SK-MEL-5 (cell line): Measurements from ENCODE around the gene HLA-F. TPM values are rescaled to one million over a fixed set of nuclear protein-coding genes. Genes with fewer than 3 reads are reported as not detected.

ENCODE experiments used
- DNase-seq: peaks from one replicate; pipeline ENCODE4 v3.0.0-alpha.2; 2016; ENCODE audit warnings: low read depth, low spot score
- in situ Hi-C: cut with HindIII; loops from 2 replicates; pipeline ENCODE4 v1.10.0; 2016; ENCODE audit warnings: low sequenced_read_pairs, high pct_unique_total_duplicates, low pct_unique_long_range_greater_than_20kb
- total RNA-seq: library from RNA; depleted of rRNA; stranded (reverse); fragments of >200 nt; shearing (Covaris generic); gene quantifications from 2 replicates; pipeline ENCODE4 v1.2.3, GENCODE V29; 2014

The HLA-F gene
- total RNA-seq, 1 experiment from 2014 or later = 28.0 TPM

DNA sequence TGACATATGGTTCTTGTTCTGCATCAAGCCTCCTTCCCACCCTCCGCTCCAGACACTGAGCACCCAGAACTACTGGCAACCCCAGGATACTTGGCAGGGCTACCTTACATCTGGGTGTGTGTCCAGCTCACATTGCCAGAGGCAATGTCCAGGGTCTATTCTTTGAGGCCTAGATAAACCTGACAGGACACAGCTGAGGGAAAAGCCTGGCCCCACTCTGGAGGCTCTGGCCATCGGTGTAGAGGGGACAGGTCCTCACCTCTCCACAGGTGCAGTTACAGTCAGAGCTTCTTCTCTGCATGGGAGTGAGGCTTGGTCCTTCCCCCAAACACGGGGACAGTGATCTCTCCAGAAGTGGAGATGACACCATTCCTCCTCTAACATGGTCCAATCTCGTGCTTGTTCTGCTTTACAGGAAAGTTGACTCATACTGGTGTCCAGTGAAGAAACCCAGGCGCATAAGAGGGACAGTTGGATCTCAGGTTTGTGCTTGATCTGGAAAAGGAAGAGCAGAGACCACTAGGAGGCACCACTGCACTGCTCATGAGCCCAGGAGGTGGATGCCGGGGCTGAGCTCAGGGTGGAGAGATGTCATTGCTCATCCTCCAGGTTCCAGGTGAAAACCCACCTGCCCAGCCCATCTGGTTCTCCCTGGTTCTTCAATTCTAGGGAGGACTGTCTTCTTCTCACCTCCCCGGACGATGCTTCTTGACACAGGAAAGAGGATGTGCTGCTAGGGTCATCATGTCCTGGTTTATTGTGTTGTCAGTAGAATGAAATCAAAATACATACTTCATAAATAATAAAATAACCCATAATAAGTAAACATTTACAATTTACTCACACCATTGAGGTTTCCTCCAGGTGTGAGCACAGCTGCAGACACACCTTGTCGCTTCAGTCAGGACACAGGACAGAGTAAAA is 14.7 kb downstream of the HLA-F start:
- peak; percentile 77 for DNase-seq
- in situ Hi-C loops = no loop called here

DNA sequence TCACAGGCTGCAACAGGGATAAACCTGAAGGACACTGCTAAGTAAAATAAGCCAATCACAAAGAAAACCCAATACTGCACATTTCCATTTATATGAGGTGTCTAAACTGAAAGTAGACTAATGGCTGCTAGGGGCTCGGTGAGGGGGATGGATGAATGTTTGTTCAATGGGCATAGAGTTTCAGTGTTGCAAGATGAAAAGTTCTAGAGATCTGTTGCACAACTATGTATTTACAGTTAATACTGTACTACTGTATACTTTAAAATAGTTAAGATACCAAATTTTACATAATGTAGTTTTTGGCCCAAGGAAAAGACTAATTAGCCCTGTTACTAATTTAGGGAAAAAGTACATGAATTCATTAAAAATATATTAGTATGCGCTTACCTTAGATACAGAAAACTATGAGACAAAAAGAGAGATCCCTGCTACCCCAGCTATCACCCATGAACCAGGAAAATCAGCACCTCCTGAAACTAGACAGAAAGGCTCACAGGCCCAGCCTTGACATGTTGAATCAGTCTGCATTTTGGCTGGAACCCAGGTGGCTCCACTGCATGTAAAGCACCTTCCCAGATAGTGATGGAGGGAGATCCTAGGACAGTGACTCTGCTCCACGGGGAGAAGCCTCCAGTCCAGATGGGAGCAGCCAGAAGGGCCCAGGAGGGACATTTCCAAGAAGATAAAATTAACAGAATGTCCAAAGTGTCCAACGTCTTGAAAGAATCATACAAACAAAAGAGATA is 16.1 kb downstream of the HLA-F start:
- no peak for DNase-seq
- in situ Hi-C loops = no loop called here

DNA sequence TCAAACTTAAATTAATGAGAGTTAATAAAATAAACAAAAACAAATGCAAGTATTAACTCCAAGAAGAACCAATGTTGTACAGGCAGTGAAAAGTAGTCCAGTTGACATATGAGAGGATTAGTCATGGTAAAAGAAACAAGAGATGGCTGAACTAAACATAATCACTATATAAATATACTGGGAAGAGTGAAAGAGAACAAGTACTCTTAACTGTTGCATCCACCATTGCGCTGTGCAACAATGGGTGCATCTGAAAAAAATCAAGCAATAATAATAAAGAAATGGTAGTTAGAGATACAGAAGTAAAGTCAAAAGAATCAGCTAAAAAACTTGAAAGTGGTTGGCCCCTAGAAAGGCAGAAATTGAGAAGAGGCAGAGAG is 16.6 kb downstream of the HLA-F start:
- DNase-seq = no peak
- in situ Hi-C loops = no loop called here

DNA sequence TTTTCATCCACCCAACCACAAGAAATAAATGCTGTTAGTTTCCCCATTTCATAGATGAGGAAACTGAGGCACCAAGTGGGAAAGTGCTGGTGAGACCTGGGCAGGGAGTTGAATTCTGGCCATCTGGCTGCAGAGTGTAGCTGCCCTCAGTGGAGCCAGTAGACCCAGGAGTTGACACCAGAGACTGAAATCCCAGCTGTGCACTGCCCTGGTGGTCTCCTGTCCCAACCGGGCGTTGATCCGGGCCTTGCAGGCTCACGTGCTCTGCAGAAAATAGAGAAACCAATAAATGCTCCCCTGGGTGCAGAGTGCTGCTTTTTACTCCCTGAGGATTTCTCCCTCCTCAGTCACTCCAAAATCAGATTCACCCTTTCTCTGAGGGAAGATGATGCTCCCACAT is 18.4 kb downstream of the HLA-F start:
- DNase-seq = no peak
- in situ Hi-C loops = no loop called here

DNA sequence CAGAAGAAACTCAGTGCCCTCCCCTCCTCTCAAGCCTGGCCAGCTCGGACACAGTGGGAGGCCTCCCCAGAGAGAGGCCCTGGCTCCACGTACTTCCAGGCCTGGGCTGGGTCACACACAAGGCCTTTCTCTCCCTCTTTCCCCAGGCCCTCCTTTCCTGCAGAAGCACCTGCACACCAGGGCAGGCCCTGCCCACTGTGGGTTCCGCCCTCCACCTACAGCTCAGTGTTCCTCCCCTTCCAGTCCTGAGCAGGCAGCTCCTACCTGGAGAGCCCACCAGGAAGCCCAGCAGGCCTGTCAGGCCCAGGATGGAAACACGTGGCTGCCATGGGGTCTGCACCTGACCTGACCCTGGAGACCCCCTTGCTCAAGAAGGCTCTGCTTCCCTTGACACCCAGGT is 18.9 kb downstream of the HLA-F start:
- DNase-seq = no peak
- in situ Hi-C loops = no loop called here

DNA sequence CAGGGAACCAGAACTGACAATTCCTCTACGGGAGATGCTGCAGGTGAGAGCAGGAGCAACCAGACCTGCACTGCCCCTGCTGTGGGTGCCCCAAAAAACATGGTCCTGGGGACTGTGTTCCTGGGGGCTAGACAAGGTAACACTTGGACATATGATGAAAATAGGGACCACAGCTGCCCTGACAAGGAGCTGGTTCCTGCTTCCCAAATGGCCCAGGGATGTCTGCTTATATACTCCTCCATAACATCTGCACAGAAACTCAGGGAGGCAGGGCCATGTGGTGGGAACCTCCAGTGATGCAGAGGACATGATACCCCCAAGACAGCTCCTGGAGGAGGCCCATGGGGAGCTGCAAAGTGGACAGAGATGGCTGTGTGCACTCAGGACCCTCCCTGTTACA is 19.8 kb downstream of the HLA-F start:
- in situ Hi-C loops = no loop called here

DNA sequence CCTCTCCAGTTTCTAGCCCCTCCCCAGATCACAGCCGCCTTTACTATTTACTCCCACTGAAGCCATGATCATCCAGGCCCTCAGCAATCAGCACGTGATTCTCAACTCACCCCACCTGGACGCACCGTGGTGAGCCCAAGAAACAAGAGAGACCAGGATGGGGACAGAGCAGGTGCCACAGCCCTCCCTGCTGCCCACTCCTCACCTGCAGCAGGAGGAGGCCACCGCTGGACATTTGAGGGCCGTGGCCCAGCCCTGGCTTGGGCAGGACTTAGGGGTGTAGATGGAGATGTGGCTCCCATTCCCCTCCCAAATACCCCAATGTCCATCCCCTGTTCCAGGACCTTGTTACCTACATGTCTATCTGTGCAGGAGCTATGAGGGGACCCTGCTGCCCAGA is 20.3 kb downstream of the HLA-F start:
- in situ Hi-C loops = no loop called here
- no peak for DNase-seq

More for the DNA sequence above, 19.8 kb downstream of the HLA-F start:
- no peak for DNase-seq

DNA sequence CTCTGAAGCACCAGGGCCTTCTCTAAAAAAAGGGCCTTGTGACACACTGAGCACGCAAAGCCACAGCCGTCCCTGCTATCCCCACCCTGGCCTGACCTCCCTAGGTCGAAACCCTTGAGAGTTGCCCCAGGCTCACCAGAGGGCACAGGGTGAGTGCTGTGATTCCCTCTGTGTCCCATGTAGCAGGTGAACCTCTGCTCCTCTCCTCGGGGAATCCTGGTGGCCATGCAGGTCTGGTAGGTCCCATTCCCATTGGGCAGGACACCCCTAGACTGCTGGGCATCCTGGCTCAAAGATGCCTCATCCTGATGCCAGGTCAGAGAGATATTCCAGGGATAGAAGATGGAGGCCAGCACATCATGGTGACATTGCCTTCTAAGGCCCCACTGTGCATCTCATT is 20.9 kb downstream of the HLA-F start:
- in situ Hi-C loops = no loop called here

GRCh38 chr6:29744621-29745020 is 21.4 kb downstream of the HLA-F start:
- in situ Hi-C loops = no loop called here
- no peak for DNase-seq

More for the DNA sequence above, 20.9 kb downstream of the HLA-F start:
- no peak for DNase-seq

GRCh38 chr6:29745386-29745785 is 22.2 kb downstream of the HLA-F start:
- no peak for DNase-seq
- in situ Hi-C loops = no loop called here

GRCh38 chr6:29745855-29746449 is 22.7 kb downstream of the HLA-F start:
- in situ Hi-C loops = no loop called here

GRCh38 chr6:29746846-29747687 is 23.8 kb downstream of the HLA-F start:
- in situ Hi-C loops = no loop called here
- no peak for DNase-seq

More at GRCh38 chr6:29745855-29746449, 22.7 kb downstream of the HLA-F start:
- no peak for DNase-seq

- DNase-seq = no peak
- in situ Hi-C loops = no loop called here
These were observed 24.5 kb downstream of the HLA-F start for GRCh38 chr6:29747688-29748250.

DNA sequence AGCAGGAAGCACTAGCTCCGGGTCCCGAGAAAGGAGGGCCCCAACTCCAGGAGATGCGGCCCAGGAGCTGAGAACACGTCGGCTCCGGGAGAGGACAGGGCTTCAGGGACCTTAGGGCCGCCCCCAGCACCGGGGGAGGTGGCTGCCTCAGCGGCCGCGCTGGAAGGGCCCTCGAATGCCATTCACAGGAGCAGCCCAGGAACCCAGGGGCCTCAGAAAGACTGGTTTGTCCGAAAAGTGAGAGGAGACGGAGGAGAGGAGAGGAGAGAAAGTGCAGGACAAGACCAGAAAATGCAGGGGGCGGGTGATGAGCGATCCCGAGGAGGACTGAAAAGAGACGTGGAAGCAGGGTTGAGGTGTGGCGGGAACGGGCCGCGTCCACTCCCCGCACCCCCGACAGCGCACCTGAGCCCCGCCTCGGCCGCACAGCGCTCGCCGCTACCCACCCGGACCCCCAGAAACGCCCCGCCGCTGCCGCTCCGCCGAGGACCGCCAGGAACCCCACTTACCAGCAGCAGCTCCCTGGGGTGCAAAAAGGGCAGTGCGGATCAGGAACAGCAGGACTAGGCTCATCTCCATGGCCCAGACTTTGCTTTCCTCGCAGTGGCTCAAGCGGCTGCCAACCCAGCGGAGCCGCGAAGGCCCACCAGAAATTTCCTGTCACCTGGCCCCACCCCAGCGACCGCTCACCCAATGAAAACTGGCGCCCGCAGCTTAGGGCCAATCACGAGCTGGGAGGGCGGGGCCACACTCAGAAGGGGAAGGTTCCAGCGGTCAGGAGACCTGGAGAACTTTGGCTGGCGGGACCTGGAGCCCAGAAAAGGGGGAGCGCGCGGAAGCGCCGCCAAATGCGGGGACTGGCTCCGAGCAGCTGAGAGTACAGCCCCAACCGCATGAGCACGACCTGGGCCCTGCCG is 25.4 kb downstream of the HLA-F start:
- DNase-seq = peak; percentile 91
- in situ Hi-C loops = no loop called here

GRCh38 chr6:29749308-29749662 is 26.1 kb downstream of the HLA-F start:
- in situ Hi-C loops = no loop called here
- no peak for DNase-seq

DNA sequence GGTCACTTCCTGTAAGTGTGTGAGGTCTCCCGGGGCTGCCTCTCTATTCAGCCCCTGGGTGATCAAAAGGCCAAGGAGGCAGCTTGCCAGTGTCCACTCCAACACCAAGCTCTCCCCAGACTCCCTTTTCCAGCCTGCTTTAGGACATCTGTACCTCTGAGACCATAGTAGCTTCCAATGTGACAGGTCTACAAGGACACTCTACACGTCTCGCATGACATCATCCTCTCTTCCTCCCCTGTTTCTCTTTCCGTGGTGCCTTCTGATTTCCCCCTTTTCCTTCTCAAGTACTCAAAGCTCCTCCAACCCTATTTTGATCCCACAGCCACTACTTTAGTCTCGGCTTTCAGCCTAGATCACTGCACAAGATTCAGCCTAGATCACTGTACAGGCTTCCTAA is 26.4 kb downstream of the HLA-F start:
- in situ Hi-C loops = no loop called here
- no peak for DNase-seq
